ENCODE measurements around the gene UNC93A.

- no peak for TF ChIP-seq CTCF (IDR thresholded peaks at IDR 0.05; ENCODE audit: poor library complexity, severe bottlenecking)
- TF ChIP-seq RAD21 (conservative IDR thresholded peaks at IDR 0.05) = no peak
- no peak for TF ChIP-seq EP300 (conservative IDR thresholded peaks at IDR 0.05; ENCODE audit: poor library complexity, severe bottlenecking)
- TF ChIP-seq REST (IDR thresholded peaks at IDR 0.05; ENCODE audit: borderline replicate concordance) = no peak
Observed at GRCh38 chr6:167305796-167306195, 14.7 kb downstream of the UNC93A start.

Measured in neural cell (in vitro differentiated cells).